ENCODE data around the gene SLC9A8. TPM values are rescaled to one million over a fixed set of nuclear protein-coding genes. Genes with fewer than 3 reads are reported as not detected.

SLC9A8 gene
- total RNA-seq, 1 donor from 2014 or later: 5.2 TPM

DNA sequence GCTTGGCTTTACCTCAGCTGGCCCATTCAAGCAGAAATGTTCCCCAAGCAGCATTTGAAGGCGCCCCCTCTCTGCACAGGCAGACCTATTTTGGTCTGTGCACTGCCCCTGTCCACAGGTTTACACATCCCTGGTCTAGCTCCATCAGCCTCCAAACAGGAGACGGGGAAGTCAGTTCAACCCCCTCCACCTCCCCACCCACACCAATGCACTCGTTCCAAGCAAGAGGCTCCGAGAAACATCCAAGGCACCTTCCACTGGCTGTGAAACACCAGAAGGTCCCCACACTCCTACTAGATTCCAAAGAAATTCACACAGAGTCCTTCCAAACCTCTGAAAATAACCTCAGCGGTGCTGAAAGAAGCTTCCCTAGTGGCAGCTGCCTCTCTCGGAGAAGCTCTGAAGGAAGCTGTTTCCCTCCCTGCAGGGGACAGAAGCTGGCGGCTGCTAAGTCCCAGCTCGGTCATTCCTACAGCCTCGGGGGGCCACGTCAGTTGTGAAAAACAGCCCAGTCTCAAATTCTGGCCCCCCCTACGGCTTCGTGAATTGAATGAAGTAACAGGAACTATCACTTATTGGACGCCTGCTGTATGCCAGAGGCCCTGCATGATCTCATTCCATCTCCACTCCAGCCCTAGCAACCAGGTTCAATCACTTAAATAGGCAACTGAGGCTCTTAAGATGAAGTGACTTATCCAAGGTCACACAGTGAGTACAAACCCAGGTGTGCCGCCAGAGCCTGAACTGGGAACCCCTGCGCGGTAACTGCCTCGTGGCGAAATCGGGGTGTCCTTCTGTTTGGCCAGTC lies 101.9 kb downstream of the SLC9A8 start:
- Mint-ChIP-seq H3K9me3 (ENCODE audit: low read depth) (no peaks in the 10 kb centered on the region), H3K27ac (ENCODE audit: unreplicated experiment) (peak overlapping the region; percentile 94), H3K4me1 (ENCODE audit: low read depth) (peaks cover 35% of the 10 kb centered on the region), H3K36me3 (ENCODE audit: low read depth) (no peaks in the 10 kb centered on the region), H3K27me3 (ENCODE audit: low read depth) (no peaks in the 10 kb centered on the region), H3K4me3 (ENCODE audit: unreplicated experiment) (peak overlapping the region; percentile 95)
- DNase-seq (ENCODE audit: low spot score): peak; percentile 51
- TF ChIP-seq, protein P1, sequence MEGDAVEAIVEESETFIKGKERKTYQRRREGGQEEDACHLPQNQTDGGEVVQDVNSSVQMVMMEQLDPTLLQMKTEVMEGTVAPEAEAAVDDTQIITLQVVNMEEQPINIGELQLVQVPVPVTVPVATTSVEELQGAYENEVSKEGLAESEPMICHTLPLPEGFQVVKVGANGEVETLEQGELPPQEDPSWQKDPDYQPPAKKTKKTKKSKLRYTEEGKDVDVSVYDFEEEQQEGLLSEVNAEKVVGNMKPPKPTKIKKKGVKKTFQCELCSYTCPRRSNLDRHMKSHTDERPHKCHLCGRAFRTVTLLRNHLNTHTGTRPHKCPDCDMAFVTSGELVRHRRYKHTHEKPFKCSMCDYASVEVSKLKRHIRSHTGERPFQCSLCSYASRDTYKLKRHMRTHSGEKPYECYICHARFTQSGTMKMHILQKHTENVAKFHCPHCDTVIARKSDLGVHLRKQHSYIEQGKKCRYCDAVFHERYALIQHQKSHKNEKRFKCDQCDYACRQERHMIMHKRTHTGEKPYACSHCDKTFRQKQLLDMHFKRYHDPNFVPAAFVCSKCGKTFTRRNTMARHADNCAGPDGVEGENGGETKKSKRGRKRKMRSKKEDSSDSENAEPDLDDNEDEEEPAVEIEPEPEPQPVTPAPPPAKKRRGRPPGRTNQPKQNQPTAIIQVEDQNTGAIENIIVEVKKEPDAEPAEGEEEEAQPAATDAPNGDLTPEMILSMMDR (IDR thresholded peaks at IDR 0.05): peak; percentile 24

DNA sequence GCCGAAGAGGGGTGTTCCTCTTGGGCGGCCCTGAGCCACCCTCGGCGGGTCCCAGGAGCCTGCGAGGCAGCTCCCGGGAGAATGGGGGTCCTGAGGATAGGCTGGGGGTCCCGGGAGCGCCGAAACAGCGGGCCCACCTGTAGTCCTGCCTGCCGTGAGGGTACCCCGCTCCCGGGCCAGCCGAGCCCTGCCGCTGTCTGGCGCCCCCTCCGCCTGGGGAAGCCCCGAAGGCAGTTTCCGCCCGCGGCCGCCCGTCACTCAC lies 102.4 kb downstream of the SLC9A8 start:
- H3K27me3 Mint-ChIP-seq (ENCODE audit: low read depth): no peaks in the 10 kb centered on the region
- H3K9me3 Mint-ChIP-seq (ENCODE audit: low read depth): no peaks in the 10 kb centered on the region
- peak overlapping the region; percentile 100 for H3K27ac Mint-ChIP-seq (ENCODE audit: unreplicated experiment)
- H3K36me3 Mint-ChIP-seq (ENCODE audit: low read depth): no peaks in the 10 kb centered on the region
- peaks cover 33% of the 10 kb centered on the region for H3K4me1 Mint-ChIP-seq (ENCODE audit: low read depth)
- peak; percentile 86 for DNase-seq (ENCODE audit: low spot score)
- H3K4me3 Mint-ChIP-seq (ENCODE audit: unreplicated experiment): peak overlapping the region; percentile 95
- TF ChIP-seq, protein P1 (IDR thresholded peaks at IDR 0.05): peak; percentile 43

DNA sequence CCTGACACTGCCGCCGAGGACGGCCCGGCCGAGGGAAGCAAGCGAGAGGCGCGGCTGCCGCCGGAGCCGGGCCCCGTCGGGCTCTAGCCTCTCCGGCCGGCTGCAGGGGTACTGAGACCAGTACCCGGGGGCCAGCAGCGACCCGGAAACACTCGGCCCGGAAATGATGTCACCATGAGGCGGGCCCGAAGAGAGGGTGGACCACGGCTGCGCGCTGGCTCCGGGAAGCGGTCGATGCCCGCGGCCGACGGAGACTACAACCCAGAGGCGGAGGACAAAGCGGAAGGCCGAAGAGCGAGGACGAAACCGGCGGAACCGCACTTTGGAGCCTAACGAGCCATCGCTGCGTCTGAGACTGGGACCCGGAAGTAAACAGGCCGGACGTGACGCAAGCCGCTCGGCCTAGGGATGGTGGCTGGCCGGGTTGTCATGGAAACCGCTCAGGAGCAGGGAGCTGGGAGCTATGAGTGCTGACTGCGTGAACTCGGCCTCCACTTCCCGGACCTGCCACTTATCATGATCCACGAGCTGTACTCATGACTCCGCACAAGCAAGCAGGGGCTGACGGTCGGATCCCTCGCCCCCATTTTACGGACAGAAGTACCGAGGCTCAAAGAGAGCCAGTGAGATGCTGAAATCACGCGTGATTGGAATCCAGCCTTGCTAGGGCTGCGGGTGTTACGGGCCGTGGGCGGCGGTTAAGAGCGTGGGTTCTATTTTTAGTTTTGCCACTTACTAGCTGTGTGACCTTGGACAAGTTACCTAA lies 102.9 kb downstream of the SLC9A8 start, which contains the start of gene SPATA2:
Gene SPATA2, minus strand, starts transcription at position 150 of the 766 bp plus-strand sequence. CDS start 7,039 bp downstream, outside the sequence.
- no peaks in the 10 kb centered on the region for H3K36me3 Mint-ChIP-seq (ENCODE audit: low read depth)
- DNase-seq (ENCODE audit: low spot score): peak; percentile 96
- H3K27ac Mint-ChIP-seq (ENCODE audit: unreplicated experiment): peak within 1 kb of the TSS; percentile 100
- H3K9me3 Mint-ChIP-seq (ENCODE audit: low read depth): no peaks in the 10 kb centered on the region
- H3K27me3 Mint-ChIP-seq (ENCODE audit: low read depth): no peaks in the 10 kb centered on the region
- H3K4me3 Mint-ChIP-seq (ENCODE audit: unreplicated experiment): peak within 1 kb of the TSS; percentile 95
- peaks cover 33% of the 10 kb centered on the region for H3K4me1 Mint-ChIP-seq (ENCODE audit: low read depth)
- TF ChIP-seq, protein P1 (IDR thresholded peaks at IDR 0.05): no peak

DNA sequence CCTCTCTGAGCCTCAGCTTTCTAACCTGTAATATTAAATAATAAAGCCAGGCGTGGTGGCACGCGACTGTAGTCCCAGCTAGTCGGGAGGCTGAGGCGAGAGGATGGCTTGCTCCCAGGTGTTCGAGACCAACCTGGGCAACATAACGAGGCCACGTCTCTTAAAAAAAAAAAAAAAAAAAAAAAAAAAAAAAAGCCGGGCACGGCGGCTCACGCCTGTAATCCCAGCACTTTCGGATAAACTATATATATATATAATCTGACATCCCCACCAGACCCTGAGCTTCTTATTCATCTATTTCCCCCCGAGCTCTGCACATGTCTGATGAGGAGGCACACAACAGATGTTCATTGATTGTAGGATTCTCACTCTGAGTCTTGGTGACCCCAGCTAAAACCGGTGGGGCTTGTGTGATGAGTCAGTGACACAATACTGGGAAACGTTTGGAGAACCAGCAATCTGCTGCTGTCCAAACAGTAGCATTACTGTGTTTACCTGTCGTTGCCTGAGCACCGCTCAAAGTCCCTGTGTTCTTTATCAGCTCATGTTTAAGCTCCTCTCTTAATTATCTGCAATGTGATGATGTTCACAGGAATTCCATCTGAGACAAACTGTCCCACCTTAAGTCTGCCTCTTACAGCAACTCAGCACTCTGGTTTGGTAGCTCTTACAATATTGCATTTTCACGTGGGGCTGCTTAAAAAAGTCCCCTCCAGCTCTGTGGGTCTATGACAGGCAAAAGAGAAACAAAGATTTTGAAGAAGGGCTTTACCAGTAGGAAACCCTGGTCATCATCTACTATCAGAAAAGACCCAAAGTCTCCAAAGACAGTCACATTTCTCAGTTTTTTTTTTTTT lies 103.7 kb downstream of the SLC9A8 start:
- Mint-ChIP-seq H3K27ac (ENCODE audit: unreplicated experiment) (peak overlapping the region; percentile 100), H3K27me3 (ENCODE audit: low read depth) (no peaks in the 10 kb centered on the region), H3K9me3 (ENCODE audit: low read depth) (no peaks in the 10 kb centered on the region), H3K4me1 (ENCODE audit: low read depth) (peaks cover 33% of the 10 kb centered on the region), H3K36me3 (ENCODE audit: low read depth) (no peaks in the 10 kb centered on the region), H3K4me3 (ENCODE audit: unreplicated experiment) (peak overlapping the region; percentile 95)
- DNase-seq (ENCODE audit: low spot score): no peak
- TF ChIP-seq, protein P1 (IDR thresholded peaks at IDR 0.05): no peak

- Mint-ChIP-seq H3K4me1 (ENCODE audit: low read depth) (peaks cover 22% of the 10 kb centered on the region), H3K36me3 (ENCODE audit: low read depth) (no peaks in the 10 kb centered on the region), H3K9me3 (ENCODE audit: low read depth) (no peaks in the 10 kb centered on the region), H3K27ac (ENCODE audit: unreplicated experiment) (no peak overlapping the region), H3K4me3 (ENCODE audit: unreplicated experiment) (no peak overlapping the region), H3K27me3 (ENCODE audit: low read depth) (no peaks in the 10 kb centered on the region)
- DNase-seq (ENCODE audit: low spot score): no peak
- TF ChIP-seq, protein P1 (IDR thresholded peaks at IDR 0.05): no peak
Observed at GRCh38 chr20:49918446-49918845, 105.8 kb downstream of the SLC9A8 start.
